Astrocyte (in vitro differentiated cells and primary cell): ENCODE data around the gene GRIN3B. TPM values are rescaled to one million over a fixed set of nuclear protein-coding genes. Genes with fewer than 3 reads are reported as not detected.

Experiments used
- DNase-seq: peaks from one replicate; pipeline ENCODE4 v3.0.0-alpha.2; 2010; ENCODE audit warnings: low read depth
- FAIRE-seq: peaks from 2 replicates; lab custom pipeline; 2011; peaks lifted over from hg19 to GRCh38; lab: Jason Lieb, UNC
- H2AFZ ChIP-seq: 2 replicates; pipeline ENCODE4 v1.6.0; 2012; ENCODE audit warnings: low read depth, low read length, inconsistent platforms
- H3K27ac ChIP-seq: 2 replicates; pipeline ENCODE4 v1.5.1; 2011; ENCODE audit warnings: low read depth, low read length, inconsistent platforms
- H3K27me3 ChIP-seq: 2 replicates; pipeline ENCODE4 v1.6.0; 2011; ENCODE audit warnings: low read length, inconsistent platforms; ENCODE audit not compliant: insufficient read depth
- H3K36me3 ChIP-seq: 2 replicates; pipeline ENCODE4 v1.5.1; 2011; ENCODE audit warnings: low read length, inconsistent platforms; ENCODE audit not compliant: insufficient read depth
- H3K4me1 ChIP-seq: 2 replicates; pipeline ENCODE4 v1.5.1; 2011; ENCODE audit warnings: low read length, inconsistent platforms; ENCODE audit not compliant: insufficient read depth
- H3K4me2 ChIP-seq: 2 replicates; pipeline ENCODE4 v1.6.0; 2012; ENCODE audit warnings: low read length, inconsistent platforms
- H3K4me3 ChIP-seq: 2 replicates; pipeline ENCODE4 v1.5.1; 2011; ENCODE audit warnings: low read depth, mild to moderate bottlenecking, low read length, inconsistent platforms; ENCODE audit not compliant: insufficient read depth
- H3K79me2 ChIP-seq: 2 replicates; pipeline ENCODE4 v1.6.0; 2012; ENCODE audit warnings: mild to moderate bottlenecking, low read length, inconsistent platforms; ENCODE audit not compliant: insufficient read depth
- H3K9ac ChIP-seq: 2 replicates; pipeline ENCODE4 v1.6.0; 2012; ENCODE audit warnings: mild to moderate bottlenecking, low read length, inconsistent platforms
- H3K9me3 ChIP-seq: 2 replicates; pipeline ENCODE4 v1.5.1; 2012; ENCODE audit warnings: low read depth, mild to moderate bottlenecking, low read length, inconsistent platforms; ENCODE audit not compliant: insufficient read depth
- H4K20me1 ChIP-seq: 2 replicates; pipeline ENCODE4 v1.6.0; 2012; ENCODE audit warnings: low read length, inconsistent platforms; ENCODE audit not compliant: insufficient read depth
- H3K27ac Mint-ChIP-seq: one replicate; pipeline ENCODE4 v1.8.0; 2021; ENCODE audit warnings: mild to moderate bottlenecking, mixed read lengths; ENCODE audit not compliant: unreplicated experiment
- H3K27me3 Mint-ChIP-seq: one replicate; pipeline ENCODE4 v1.8.0; 2021; ENCODE audit warnings: low read depth, mixed read lengths; ENCODE audit not compliant: unreplicated experiment
- H3K36me3 Mint-ChIP-seq: one replicate; pipeline ENCODE4 v1.8.0; 2021; ENCODE audit warnings: low read depth, mixed read lengths; ENCODE audit not compliant: unreplicated experiment
- H3K4me1 Mint-ChIP-seq: one replicate; pipeline ENCODE4 v1.8.0; 2021; ENCODE audit warnings: low read depth, mixed read lengths; ENCODE audit not compliant: unreplicated experiment
- H3K4me3 Mint-ChIP-seq: one replicate; pipeline ENCODE4 v1.8.0; 2021; ENCODE audit warnings: mild to moderate bottlenecking, moderate library complexity, mixed read lengths; ENCODE audit not compliant: unreplicated experiment
- H3K9me3 Mint-ChIP-seq: one replicate; pipeline ENCODE4 v1.8.0; 2021; ENCODE audit warnings: mild to moderate bottlenecking, mixed read lengths; ENCODE audit not compliant: unreplicated experiment
- CTCF ChIP-seq: IDR thresholded peaks from 2 replicates; pipeline ENCODE4 v1.5.1; 2011; ENCODE audit warnings: low read depth, mild to moderate bottlenecking, inconsistent platforms, low read length, moderate library complexity; ENCODE audit not compliant: insufficient read depth
- EZH2 ChIP-seq: IDR thresholded peaks from 2 replicates; pipeline ENCODE4 v1.6.1; 2012; ENCODE audit warnings: mild to moderate bottlenecking, low read length, inconsistent platforms; ENCODE audit not compliant: insufficient read depth
- total RNA-seq: library from RNA; stranded (reverse); gene quantifications from 2 replicates; pipeline ENCODE4 v1.2.1, GENCODE V29; 2021

Gene GRIN3B
- total RNA-seq, 1 donor from 2014 or later: 2.7 TPM

- Mint-ChIP-seq H3K4me1 (peaks cover 4% of the 10 kb centered on the region), H3K36me3 (peaks cover 3% of the 10 kb centered on the region), H3K27ac (no peak overlapping the region), H3K9me3 (no peaks in the 10 kb centered on the region), H3K4me3 (peak overlapping the region; percentile 91), H3K27me3 (no peaks in the 10 kb centered on the region)
- no peaks in the 10 kb centered on the region for H3K27me3 ChIP-seq
- H4K20me1 ChIP-seq: peaks cover 23% of the 10 kb centered on the region
- no peak overlapping the region for H2AFZ ChIP-seq
- no peak overlapping the region for H3K4me3 ChIP-seq
- H3K4me1 ChIP-seq: peaks cover 14% of the 10 kb centered on the region
- no peaks in the 10 kb centered on the region for H3K36me3 ChIP-seq
- H3K9ac ChIP-seq: no peak overlapping the region
- peaks cover 15% of the 10 kb centered on the region for H3K79me2 ChIP-seq
- DNase-seq (no peak), FAIRE-seq (no peak)
- no peak overlapping the region for H3K4me2 ChIP-seq
- TF ChIP-seq CTCF (no peak), EZH2 (no peak)
- H3K27ac ChIP-seq: no peak overlapping the region
- no peaks in the 10 kb centered on the region for H3K9me3 ChIP-seq
Observed at GRCh38 chr19:986083-986482, 14.1 kb upstream of the GRIN3B start.

GRCh38 chr19:988081-988480, 12.1 kb upstream of the GRIN3B start:
- peaks cover 23% of the 10 kb centered on the region for H4K20me1 ChIP-seq
- TF ChIP-seq EZH2: no peak
- TF ChIP-seq CTCF: no peak
- no peaks in the 10 kb centered on the region for H3K9me3 ChIP-seq
- DNase-seq (no peak), FAIRE-seq (no peak)
- H3K27me3 ChIP-seq: no peaks in the 10 kb centered on the region
- peaks cover 14% of the 10 kb centered on the region for H3K4me1 ChIP-seq
- no peak overlapping the region for H2AFZ ChIP-seq
- no peak overlapping the region for H3K27ac ChIP-seq
- H3K36me3 Mint-ChIP-seq: peaks cover 3% of the 10 kb centered on the region
- H3K9ac ChIP-seq: no peak overlapping the region
- H3K4me1 Mint-ChIP-seq: peaks cover 4% of the 10 kb centered on the region
- H3K79me2 ChIP-seq: peaks cover 15% of the 10 kb centered on the region
- H3K4me3 ChIP-seq: no peak overlapping the region
- H3K36me3 ChIP-seq: no peaks in the 10 kb centered on the region
- H3K9me3 Mint-ChIP-seq: no peaks in the 10 kb centered on the region
- H3K27ac Mint-ChIP-seq: no peak overlapping the region
- H3K4me2 ChIP-seq: no peak overlapping the region
- no peaks in the 10 kb centered on the region for H3K27me3 Mint-ChIP-seq
- no peak overlapping the region for H3K4me3 Mint-ChIP-seq

- DNase-seq (no peak), FAIRE-seq (no peak)
- Histone ChIP-seq H3K79me2 (peaks cover 15% of the 10 kb centered on the region), H3K27ac (no peak overlapping the region), H3K4me3 (no peak overlapping the region), H3K4me2 (no peak overlapping the region), H3K36me3 (no peaks in the 10 kb centered on the region), H4K20me1 (peaks cover 27% of the 10 kb centered on the region), H3K4me1 (peaks cover 14% of the 10 kb centered on the region), H2AFZ (no peak overlapping the region), H3K9me3 (no peaks in the 10 kb centered on the region), H3K9ac (no peak overlapping the region), H3K27me3 (no peaks in the 10 kb centered on the region)
- Mint-ChIP-seq H3K36me3 (peaks cover 3% of the 10 kb centered on the region), H3K27me3 (no peaks in the 10 kb centered on the region), H3K4me1 (peaks cover 4% of the 10 kb centered on the region), H3K9me3 (no peaks in the 10 kb centered on the region), H3K27ac (no peak overlapping the region), H3K4me3 (no peak overlapping the region)
- no peak for TF ChIP-seq EZH2
- TF ChIP-seq CTCF: no peak
Observed at GRCh38 chr19:988510-988909, 11.7 kb upstream of the GRIN3B start.
